OCI-LY7 (cell line): ENCODE data around the gene XAF1. TPM values are rescaled to one million over a fixed set of nuclear protein-coding genes. Genes with fewer than 3 reads are reported as not detected.

Source experiments
- BruUV-seq: library from RNA; stranded (reverse); fragments of 400-500 nt; replicated peaks from 2 replicates; lab custom pipeline; 2021; lab: Mats Ljungman, UMichigan
- CTCF ChIA-PET: fragments of 300-600 bp; sonication (Branson Sonifier 250); formaldehyde crosslinking; loops from one replicate; lab custom pipeline; 2022; ENCODE audit warnings: antibody characterized with exemption; ENCODE audit not compliant: unreplicated experiment; lab: Charles Lee
- POLR2A ChIA-PET: fragments of 300-600 bp; sonication (Branson Sonifier 250); formaldehyde crosslinking; loops from one replicate; lab custom pipeline; 2022; ENCODE audit warnings: antibody characterized with exemption; lab: Charles Lee
- DNase-seq: peaks from one replicate; pipeline ENCODE4 v3.0.0-alpha.2; 2015; ENCODE audit warnings: low spot score
- H2AFZ ChIP-seq: fragments of 200-600 bp; sonication (generic), shearing (Covaris generic); 2 replicates; pipeline ENCODE4 v1.6.1; 2014; ENCODE audit warnings: mild to moderate bottlenecking, antibody characterized with exemption, low read length, moderate library complexity
- H3K27ac ChIP-seq: fragments of 200-600 bp; sonication (generic); 2 replicates; pipeline ENCODE4 v1.5.1; 2014; ENCODE audit warnings: mixed run types, low read depth, mild to moderate bottlenecking, moderate library complexity, low read length, inconsistent platforms; ENCODE audit not compliant: poor library complexity, severe bottlenecking
- H3K36me3 ChIP-seq: fragments of 200-600 bp; sonication (generic); 2 replicates; pipeline ENCODE4 v1.6.1; 2014; ENCODE audit warnings: mild to moderate bottlenecking, antibody characterized with exemption, low read length, moderate library complexity, mixed read lengths; ENCODE audit not compliant: insufficient read depth
- H3K4me1 ChIP-seq: fragments of 200-600 bp; sonication (generic); 2 replicates; pipeline ENCODE4 v1.5.1; 2014; ENCODE audit warnings: mild to moderate bottlenecking, low read length; ENCODE audit not compliant: insufficient read depth, poor library complexity, severe bottlenecking
- H3K4me2 ChIP-seq: fragments of 200-600 bp; sonication (generic); 2 replicates; pipeline ENCODE4 v1.6.1; 2014; ENCODE audit warnings: mild to moderate bottlenecking, low read length
- H3K4me3 ChIP-seq: fragments of 200-600 bp; sonication (generic); 2 replicates; pipeline ENCODE4 v1.5.1; 2014; ENCODE audit warnings: mild to moderate bottlenecking, low read depth, low read length; ENCODE audit not compliant: poor library complexity, severe bottlenecking
- H3K79me2 ChIP-seq: fragments of 200-600 bp; sonication (generic); 2 replicates; pipeline ENCODE4 v1.6.1; 2016; ENCODE audit warnings: low read depth, mild to moderate bottlenecking, low read length, moderate library complexity, mixed read lengths; ENCODE audit not compliant: insufficient read depth
- H3K9me2 ChIP-seq: fragments of 200-600 bp; sonication (generic); 2 replicates; pipeline ENCODE4 v1.6.1; 2016; ENCODE audit warnings: mild to moderate bottlenecking, low read length, mixed read lengths; ENCODE audit not compliant: insufficient read depth
- H3K9me3 ChIP-seq: fragments of 200-600 bp; sonication (generic); 2 replicates; pipeline ENCODE4 v1.6.1; 2014; ENCODE audit warnings: mild to moderate bottlenecking, mixed run types, low read length, mixed read lengths
- H4K20me1 ChIP-seq: fragments of 200-600 bp; sonication (generic); 2 replicates; pipeline ENCODE4 v1.6.1; 2014; ENCODE audit warnings: mild to moderate bottlenecking, antibody characterized with exemption, low read length, moderate library complexity, mixed read lengths; ENCODE audit not compliant: insufficient read depth
- EZH2phosphoT487 ChIP-seq: fragments of 200-600 bp; sonication (generic); IDR thresholded peaks from 2 replicates; pipeline ENCODE4 v1.6.1; 2018; ENCODE audit warnings: low read depth, borderline replicate concordance, mild to moderate bottlenecking, mixed run types, antibody characterized with exemption, low read length, moderate library complexity, mixed read lengths
- intact Hi-C: fragments of 100-400 bp; cut with micrococcal nuclease; formaldehyde crosslinking; loops from one replicate; pipeline ENCODE4 v1.10.0; 2022; ENCODE audit not compliant: unreplicated experiment
- total RNA-seq, 2 experiments: library from RNA; depleted of rRNA in 1 of 2; stranded (reverse); fragments of >200 nt in 1 of 2; shearing (Covaris generic) in 1 of 2; gene quantifications; 2 replicates each; pipeline ENCODE4 v1.2.3, GENCODE V29; 2014 to 2022
- TF ChIP-seq, protein P1 (sequence below): fragments of 200-600 bp; sonication (generic); conservative IDR thresholded peaks from 2 replicates; pipeline ENCODE4 v1.5.1; 2014; ENCODE audit warnings: mild to moderate bottlenecking, antibody characterized with exemption, low read length, moderate library complexity, mixed read lengths

Gene XAF1
- total RNA-seq, 2 experiments from 2014 or later, result 0.38 to 0.46 TPM

DNA sequence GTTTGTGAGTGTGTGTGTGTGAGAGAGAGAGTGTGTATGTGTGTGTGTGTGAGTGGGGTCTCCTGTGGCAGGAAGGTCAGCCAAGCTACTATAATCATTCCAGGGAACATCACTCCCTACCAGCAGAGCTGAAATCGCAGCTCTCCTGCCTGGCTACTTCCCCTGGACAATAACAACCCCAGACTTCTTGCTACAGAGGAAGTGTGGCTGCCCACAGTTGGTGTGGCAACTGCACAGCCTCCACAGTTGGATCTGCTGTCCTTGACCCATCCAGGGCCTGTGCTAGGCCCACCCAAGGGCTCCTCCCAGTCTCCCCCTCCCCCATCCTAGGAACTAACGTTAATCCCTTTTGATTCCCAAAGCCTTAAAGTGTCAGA, 44.2 kb upstream of the XAF1 start:
- H3K27ac ChIP-seq, result no peak overlapping the region
- H3K4me2 ChIP-seq, result no peak overlapping the region
- H3K4me1 ChIP-seq, result no peaks in the 10 kb centered on the region
- no peak for DNase-seq
- no peaks in the 10 kb centered on the region for H3K36me3 ChIP-seq
- H3K9me3 ChIP-seq, result no peaks in the 10 kb centered on the region
- no peaks in the 10 kb centered on the region for H3K9me2 ChIP-seq
- no peaks in the 10 kb centered on the region for H3K79me2 ChIP-seq
- no peaks in the 10 kb centered on the region for H4K20me1 ChIP-seq
- no peak overlapping the region for H3K4me3 ChIP-seq
- ChIA-PET POLR2A (no interaction called here), CTCF (no interaction called here)
- BruUV-seq, result no TSS peak
- H2AFZ ChIP-seq, result no peak overlapping the region
- intact Hi-C loops, result no loop called here
- TF ChIP-seq, protein P1, sequence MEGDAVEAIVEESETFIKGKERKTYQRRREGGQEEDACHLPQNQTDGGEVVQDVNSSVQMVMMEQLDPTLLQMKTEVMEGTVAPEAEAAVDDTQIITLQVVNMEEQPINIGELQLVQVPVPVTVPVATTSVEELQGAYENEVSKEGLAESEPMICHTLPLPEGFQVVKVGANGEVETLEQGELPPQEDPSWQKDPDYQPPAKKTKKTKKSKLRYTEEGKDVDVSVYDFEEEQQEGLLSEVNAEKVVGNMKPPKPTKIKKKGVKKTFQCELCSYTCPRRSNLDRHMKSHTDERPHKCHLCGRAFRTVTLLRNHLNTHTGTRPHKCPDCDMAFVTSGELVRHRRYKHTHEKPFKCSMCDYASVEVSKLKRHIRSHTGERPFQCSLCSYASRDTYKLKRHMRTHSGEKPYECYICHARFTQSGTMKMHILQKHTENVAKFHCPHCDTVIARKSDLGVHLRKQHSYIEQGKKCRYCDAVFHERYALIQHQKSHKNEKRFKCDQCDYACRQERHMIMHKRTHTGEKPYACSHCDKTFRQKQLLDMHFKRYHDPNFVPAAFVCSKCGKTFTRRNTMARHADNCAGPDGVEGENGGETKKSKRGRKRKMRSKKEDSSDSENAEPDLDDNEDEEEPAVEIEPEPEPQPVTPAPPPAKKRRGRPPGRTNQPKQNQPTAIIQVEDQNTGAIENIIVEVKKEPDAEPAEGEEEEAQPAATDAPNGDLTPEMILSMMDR, result no peak
- TF ChIP-seq EZH2phosphoT487, result no peak

DNA sequence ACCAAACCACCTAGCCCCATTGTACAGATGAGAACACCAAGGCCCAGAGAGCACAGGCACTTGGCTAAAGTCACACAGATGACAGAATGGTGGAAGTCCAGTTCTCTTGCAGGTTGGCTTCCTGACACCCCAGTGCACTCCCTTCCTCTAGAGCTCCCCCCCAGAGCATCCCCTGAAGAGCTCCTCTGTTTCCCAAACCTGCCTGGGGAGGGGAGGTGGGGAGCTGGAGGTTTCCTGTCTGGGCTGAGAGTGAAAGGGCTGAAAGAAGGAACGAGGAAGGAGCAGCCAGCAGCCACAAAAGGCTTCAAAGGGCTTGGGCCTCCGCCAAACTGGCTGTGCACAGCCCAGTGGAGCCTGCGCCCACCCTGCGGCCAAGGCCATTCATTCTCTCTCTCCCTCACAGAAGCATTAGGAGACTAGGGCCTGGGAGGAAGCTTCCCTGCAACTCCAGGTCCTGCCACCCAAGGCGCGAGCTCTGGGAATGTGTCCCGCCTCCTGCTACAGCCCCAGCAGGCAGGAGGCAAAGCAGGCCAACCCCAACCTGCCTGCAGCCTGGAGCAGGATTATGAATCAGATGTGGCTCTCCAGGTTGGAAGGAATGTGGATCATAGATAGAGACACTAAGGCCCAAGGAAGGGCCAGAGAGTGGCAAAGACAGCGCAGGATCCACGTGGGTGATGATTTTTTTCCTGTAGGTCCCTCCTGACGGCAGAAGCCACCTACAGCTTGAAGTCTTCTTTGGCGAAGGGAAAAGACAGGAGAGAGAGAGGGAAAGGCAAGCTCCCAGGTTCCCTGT, 43.6 kb upstream of the XAF1 start:
- Histone ChIP-seq H3K27ac (no peak overlapping the region), H2AFZ (no peak overlapping the region), H3K36me3 (no peaks in the 10 kb centered on the region), H3K9me2 (no peaks in the 10 kb centered on the region), H3K4me3 (no peak overlapping the region), H3K4me2 (no peak overlapping the region), H3K9me3 (no peaks in the 10 kb centered on the region), H3K79me2 (no peaks in the 10 kb centered on the region), H4K20me1 (no peaks in the 10 kb centered on the region), H3K4me1 (no peaks in the 10 kb centered on the region)
- intact Hi-C loops, result no loop called here
- ChIA-PET CTCF (no interaction called here), POLR2A (no interaction called here)
- BruUV-seq, result no TSS peak
- no peak for DNase-seq
- no peak for TF ChIP-seq EZH2phosphoT487
- TF ChIP-seq, protein P1, result no peak

DNA sequence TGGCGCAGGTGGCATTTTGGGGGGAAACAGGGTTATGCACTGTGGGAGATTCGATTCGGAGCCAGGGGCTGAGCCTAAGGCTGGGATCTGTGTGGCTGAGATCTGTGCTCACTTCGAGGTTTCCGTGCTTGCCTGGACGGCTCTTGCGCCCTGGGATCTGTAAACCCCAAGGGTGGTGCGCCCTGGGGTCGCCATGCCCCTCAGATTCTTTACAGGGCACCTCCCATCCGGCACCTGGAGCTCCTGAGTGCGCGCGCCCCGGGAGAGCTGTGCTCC, 43.1 kb upstream of the XAF1 start:
- ChIA-PET POLR2A (no interaction called here), CTCF (no interaction called here)
- Histone ChIP-seq H3K9me2 (no peaks in the 10 kb centered on the region), H3K4me3 (no peak overlapping the region), H3K4me2 (no peak overlapping the region), H3K36me3 (no peaks in the 10 kb centered on the region), H3K79me2 (no peaks in the 10 kb centered on the region), H3K9me3 (no peaks in the 10 kb centered on the region), H2AFZ (no peak overlapping the region), H3K4me1 (no peaks in the 10 kb centered on the region), H4K20me1 (no peaks in the 10 kb centered on the region), H3K27ac (no peak overlapping the region)
- intact Hi-C loops, result no loop called here
- no peak for TF ChIP-seq EZH2phosphoT487
- TF ChIP-seq, protein P1, result no peak
- no peak for DNase-seq
- BruUV-seq, result no TSS peak
